A549 (cell line): Measurements from ENCODE around the gene CTNNA3. TPM values are rescaled to one million over a fixed set of nuclear protein-coding genes. Genes with fewer than 3 reads are reported as not detected.

Experiments used
- ATAC-seq, 2 experiments: fragments of 200-7000 bp in 1 of 2; fragments of >200 bp in 1 of 2; cut with Nextera tagmentation in 1 of 2; cut with Tn5 transposase in 1 of 2; 3 replicates each; pipeline versions ENCODE4 v1.8.0 to v1.9.1; 2018 to 2020; ENCODE audit warnings: mild to moderate bottlenecking in 1 of 2, moderate library complexity in 1 of 2
- CTCF ChIA-PET: fragments of 300-600 bp; sonication (Branson Sonifier 250); formaldehyde crosslinking; extraction: SDS; loops from one replicate; lab custom pipeline; 2021; ENCODE audit warnings: antibody characterized with exemption, inconsistent platforms; lab: Yijun Ruan, JAX
- POLR2A ChIA-PET: fragments of 350-600 bp; formaldehyde crosslinking; extraction: SDS; loops from one replicate; lab custom pipeline; 2021; ENCODE audit warnings: antibody characterized with exemption, inconsistent platforms; lab: Yijun Ruan, JAX
- DNase-seq, 2 experiments: peaks; one replicate each; pipeline versions ENCODE4 v3.0.0 to v3.0.0-alpha.2; 2011 to 2016; ENCODE audit warnings: low read depth in 1 of 2, low spot score in 1 of 2
- FAIRE-seq: peaks from 2 replicates; lab custom pipeline; 2011; peaks lifted over from hg19 to GRCh38; lab: Jason Lieb, UNC
- H3K27ac ChIP-seq, 2 experiments: fragments of >200 bp; sonication (Bioruptor Twin); formaldehyde crosslinking; 3 replicates each; pipeline ENCODE4 v1.5.1; 2016 to 2017
- H3K4me1 ChIP-seq: fragments of >200 bp; sonication (Bioruptor Twin); formaldehyde crosslinking; 3 replicates; pipeline ENCODE4 v1.6.1; 2016
- H3K4me2 ChIP-seq: fragments of >200 bp; sonication (Bioruptor Twin); formaldehyde crosslinking; 3 replicates; pipeline ENCODE4 v1.6.1; 2016
- H3K4me3 ChIP-seq: fragments of >200 bp; sonication (Bioruptor Twin); formaldehyde crosslinking; 3 replicates; pipeline ENCODE4 v1.5.1; 2016
- H3K9me3 ChIP-seq: fragments of >200 bp; sonication (Bioruptor Twin); formaldehyde crosslinking; 3 replicates; pipeline ENCODE4 v1.6.1; 2016
- CBX2 ChIP-seq: fragments of 200-600 bp; sonication (generic); IDR thresholded peaks from 2 replicates; pipeline ENCODE4 v1.6.1; 2016; ENCODE audit warnings: low read depth, mild to moderate bottlenecking, borderline replicate concordance
- CHD2 ChIP-seq: fragments of 150-350 bp; IDR thresholded peaks from 2 replicates; pipeline ENCODE4 v1.6.1; 2014; ENCODE audit warnings: low read length; ENCODE audit not compliant: partially characterized antibody
- EP300 ChIP-seq, 2 experiments: fragments of >200 bp; sonication (Bioruptor Twin); formaldehyde crosslinking; IDR thresholded peaks; 2 replicates in 1 of 2; 3 replicates in 1 of 2; pipeline ENCODE4 v1.6.1; 2016 to 2017
- ESRRA ChIP-seq: fragments of 150-350 bp; IDR thresholded peaks from 2 replicates; pipeline ENCODE4 v1.6.1; 2014; ENCODE audit warnings: mild to moderate bottlenecking, low read length, borderline replicate concordance
- FOSB ChIP-seq: fragments of 250-450 bp; sonication (Bioruptor Pico); IDR thresholded peaks from 2 replicates; pipeline ENCODE4 v1.5.0; 2020; ENCODE audit warnings: mild to moderate bottlenecking, moderate library complexity
- FOSL2 ChIP-seq, 2 experiments: fragments of 450-650 bp in 1 of 2; fragments of >200 bp in 1 of 2; sonication (Bioruptor Twin) in 1 of 2; formaldehyde crosslinking; IDR thresholded peaks; 2 replicates each; pipeline versions ENCODE4 v1.5.0 to v1.6.1; 2016 to 2020; ENCODE audit warnings: mild to moderate bottlenecking in 1 of 2, moderate library complexity in 1 of 2
- HDAC2 ChIP-seq: fragments of 200-600 bp; sonication (generic); IDR thresholded peaks from 2 replicates; pipeline ENCODE4 v1.6.1; 2016
- HES2 ChIP-seq: fragments of >200 bp; sonication (Bioruptor Twin); formaldehyde crosslinking; IDR thresholded peaks from 2 replicates; pipeline ENCODE4 v1.6.1; 2016
- HEYL ChIP-seq: fragments of 250-450 bp; sonication (Bioruptor Pico); IDR thresholded peaks from 2 replicates; pipeline ENCODE4 v1.8.0; 2021; ENCODE audit warnings: mild to moderate bottlenecking, moderate library complexity
- HMGXB4 ChIP-seq: fragments of 250-450 bp; sonication (Bioruptor Pico); IDR thresholded peaks from 2 replicates; pipeline ENCODE4 v1.5.0; 2021; ENCODE audit warnings: mild to moderate bottlenecking, moderate library complexity, borderline replicate concordance
- HOXA7 ChIP-seq: fragments of 250-450 bp; sonication (Bioruptor Pico); IDR thresholded peaks from 2 replicates; pipeline ENCODE4 v1.5.0; 2020; ENCODE audit warnings: mild to moderate bottlenecking, moderate library complexity
- HOXB13 ChIP-seq: fragments of 250-450 bp; sonication (Bioruptor Pico); IDR thresholded peaks from 2 replicates; pipeline ENCODE4 v1.5.0; 2020; ENCODE audit warnings: low read depth, mild to moderate bottlenecking, moderate library complexity
- HOXB5 ChIP-seq: fragments of 250-450 bp; sonication (Bioruptor Pico); IDR thresholded peaks from 2 replicates; pipeline ENCODE4 v1.5.0; 2020; ENCODE audit warnings: mild to moderate bottlenecking, moderate library complexity
- KDM5A ChIP-seq: fragments of 200-600 bp; sonication (generic); IDR thresholded peaks from 2 replicates; pipeline ENCODE4 v1.6.1; 2016; ENCODE audit warnings: antibody characterized with exemption, mild to moderate bottlenecking
- NPAS2 ChIP-seq: fragments of 250-450 bp; sonication (Bioruptor Pico); IDR thresholded peaks from 2 replicates; pipeline ENCODE4 v1.8.0; 2022; ENCODE audit warnings: mild to moderate bottlenecking, moderate library complexity, borderline replicate concordance
- PHF8 ChIP-seq: fragments of 200-600 bp; sonication (generic); IDR thresholded peaks from 2 replicates; pipeline ENCODE4 v1.6.1; 2016; ENCODE audit warnings: low read depth, mild to moderate bottlenecking, antibody characterized with exemption, moderate library complexity, borderline replicate concordance
- POLR2A ChIP-seq: IDR thresholded peaks from 2 replicates; pipeline ENCODE4 v1.6.1; 2012; ENCODE audit warnings: mild to moderate bottlenecking, low read length
- RAD21 ChIP-seq, 2 experiments: fragments of >200 bp in 1 of 2; sonication (Bioruptor Twin) in 1 of 2; formaldehyde crosslinking in 1 of 2; IDR thresholded peaks in 1 of 2; conservative IDR thresholded peaks in 1 of 2; 2 replicates in 1 of 2; 3 replicates in 1 of 2; pipeline ENCODE4 v1.6.1; 2012 to 2018; ENCODE audit warnings: inconsistent platforms in 1 of 2
- RNF2 ChIP-seq: fragments of 200-600 bp; sonication (generic); IDR thresholded peaks from 2 replicates; pipeline ENCODE4 v1.6.1; 2016; ENCODE audit warnings: low read depth, mild to moderate bottlenecking, antibody characterized with exemption, moderate library complexity, borderline replicate concordance
- TP53 ChIP-seq: fragments of 250-450 bp; sonication (Bioruptor Pico); IDR thresholded peaks from 2 replicates; pipeline ENCODE4 v1.5.0; 2021; ENCODE audit warnings: mild to moderate bottlenecking, moderate library complexity
- USF2 ChIP-seq: fragments of 450-650 bp; IDR thresholded peaks from 2 replicates; pipeline ENCODE4 v1.6.1; 2014; ENCODE audit warnings: antibody characterized with exemption
- ZFP36 ChIP-seq: fragments of 450-650 bp; IDR thresholded peaks from 2 replicates; pipeline ENCODE4 v1.6.1; 2014; ENCODE audit warnings: borderline replicate concordance; ENCODE audit not compliant: partially characterized antibody
- ZNF302 ChIP-seq: fragments of 250-450 bp; sonication (Bioruptor Pico); IDR thresholded peaks from 2 replicates; pipeline ENCODE4 v1.9.0; 2021; ENCODE audit warnings: inconsistent platforms, mild to moderate bottlenecking, moderate library complexity
- whole genome bisulfite sequencing: methylation state at CpG from one replicate; pipeline ENCODE4 v1.1.6; 2017; ENCODE audit errors: missing lambda C conversion rate; 5-methylcytosine and 5-hydroxymethylcytosine counted together
- polyA plus RNA-seq, 4 experiments: library from polyadenylated mRNA; depleted of rRNA in 3 of 4; stranded (reverse); fragments of >200 nt; fragmentation: RNase III in 1 of 4; extraction: RNeasy Plus Mini Kit Qiagen cat#74134 plus additional on column Dnase treatment in 1 of 4; gene quantifications; 2 replicates in 3 of 4; 3 replicates in 1 of 4; pipeline ENCODE4 v1.2.3, GENCODE V29; 2011 to 2017
- TF ChIP-seq, protein P1 (sequence below): IDR thresholded peaks from 2 replicates; pipeline ENCODE4 v1.6.1; 2012

The CTNNA3 gene
- polyA plus RNA-seq, 2 of the 4 experiments (the other 2 are of a cell fraction) = not detected

DNA sequence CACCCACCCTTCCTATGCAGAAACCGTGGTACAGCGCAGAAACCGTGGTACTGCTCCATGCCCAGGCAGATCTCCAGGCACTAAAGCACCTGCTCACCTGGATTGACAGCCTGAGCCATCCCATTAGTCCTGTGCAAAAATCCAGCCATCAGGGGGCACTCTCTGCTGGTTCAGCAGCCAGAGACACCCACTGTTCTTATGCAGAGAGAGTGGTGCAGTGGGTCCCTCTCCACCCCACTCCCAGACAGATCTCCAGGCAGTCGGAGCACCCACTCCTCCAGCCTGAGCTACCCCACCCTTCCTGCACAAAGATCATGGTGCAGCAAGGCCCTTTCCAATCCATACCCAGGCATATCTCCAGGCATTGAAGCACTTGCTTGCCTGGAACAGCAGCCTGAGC lies 219.8 kb downstream of the CTNNA3 start:
- ATAC-seq (0 out of 6 replicates have a peak, but pooled peaks of 1 of the 2 experiments have one; percentile 34), FAIRE-seq (no peak)
- POLR2A ChIA-PET = no interaction called here
- H3K27ac ChIP-seq = no peak overlapping the region
- TF ChIP-seq RAD21 (conservative IDR thresholded peaks at IDR 0.05 in 1 of 2, IDR thresholded peaks at IDR 0.05 in 1 of 2) (peak in 1 of 2 experiments; percentile 19; a peak in 1 of 5 replicates), ZFP36 (no peak)
- TF ChIP-seq, all 56 proteins: peak for 1
- H3K4me3 ChIP-seq = no peak overlapping the region
- 6% methylated on average over 4 of the region's 4 CpGs for WGBS
- H3K4me2 ChIP-seq = no peak overlapping the region
- DNase-seq = no peak
- CTCF ChIA-PET = no interaction called here
- no peaks in the 10 kb centered on the region for H3K4me1 ChIP-seq
- peaks cover 18% of the 10 kb centered on the region for H3K9me3 ChIP-seq

DNA sequence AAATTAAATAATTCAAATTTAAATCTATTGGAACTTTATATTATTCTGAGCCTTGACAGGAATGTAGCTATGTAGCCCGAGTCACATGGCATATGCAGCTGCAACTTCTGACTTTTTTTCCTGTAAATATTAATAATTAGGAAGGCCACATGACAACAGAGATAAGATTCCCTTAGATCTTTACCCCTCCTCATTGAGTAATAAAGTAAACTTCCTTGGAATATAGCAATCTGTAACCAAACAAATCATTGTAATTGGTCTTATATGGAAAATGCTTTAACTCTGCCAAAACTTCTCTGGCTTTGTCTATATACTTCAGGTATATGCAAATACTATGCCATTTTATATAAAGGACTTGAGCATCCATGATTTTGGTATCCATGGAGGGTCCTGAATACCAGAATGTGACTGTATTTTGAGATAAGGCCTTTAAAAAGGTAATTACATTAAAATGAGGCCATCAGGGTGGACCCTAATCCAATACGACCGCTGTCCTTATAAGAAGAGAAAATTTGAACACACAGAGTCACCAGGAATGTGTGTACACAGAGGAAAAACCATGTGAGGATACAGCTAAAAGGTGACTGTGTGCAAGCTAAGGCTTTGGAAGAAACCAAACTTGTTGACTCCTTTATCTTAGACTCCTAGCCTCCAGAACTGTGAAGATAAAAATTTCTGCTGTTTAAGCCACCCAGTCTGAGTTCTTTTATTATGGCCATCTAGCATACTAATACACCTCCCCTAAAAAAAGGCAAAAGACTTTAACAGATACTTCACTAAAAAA lies 222.0 kb downstream of the CTNNA3 start:
- no peak for FAIRE-seq
- CTCF ChIA-PET = no interaction called here

DNA sequence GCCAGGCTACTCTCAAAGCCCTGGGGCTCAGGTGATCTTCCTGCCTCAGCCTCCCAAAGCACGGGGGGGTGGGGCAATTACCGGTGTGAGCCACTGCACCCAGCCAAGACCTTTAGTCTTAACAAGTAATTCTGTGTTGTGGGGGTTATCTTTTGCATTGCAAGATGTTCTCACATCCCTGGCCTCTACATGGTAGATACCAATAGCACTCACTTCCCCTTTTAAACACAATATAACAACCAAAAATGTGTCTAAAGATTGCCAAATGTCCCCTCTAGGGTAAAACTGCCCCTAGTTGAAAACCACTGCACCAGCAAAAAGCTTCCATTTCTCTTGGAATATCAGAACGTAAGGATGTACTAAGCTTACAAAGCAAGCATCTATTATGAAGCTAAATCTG lies 225.0 kb downstream of the CTNNA3 start:
- CTCF ChIA-PET = no interaction called here
- no peak for DNase-seq
- POLR2A ChIA-PET = no interaction called here
- FAIRE-seq = no peak
- TF ChIP-seq ESRRA = no peak
- no peak for TF ChIP-seq HOXA7 (CRISPR knock-in tag)
- no peak for TF ChIP-seq RNF2
- TF ChIP-seq HDAC2 = no peak
- TF ChIP-seq HOXB13 (CRISPR knock-in tag) = no peak
- Histone ChIP-seq H3K4me2 (no peak overlapping the region), H3K4me3 (no peak overlapping the region), H3K9me3 (no peaks in the 10 kb centered on the region), H3K27ac (no peak overlapping the region), H3K4me1 (no peaks in the 10 kb centered on the region)
- ATAC-seq = no peak
- 14% methylated on average over 3 of the region's 3 CpGs for WGBS

More for the DNA sequence above, 222.0 kb downstream of the CTNNA3 start:
- POLR2A ChIA-PET = no interaction called here
- Histone ChIP-seq H3K27ac (no peak overlapping the region), H3K9me3 (peaks cover 18% of the 10 kb centered on the region), H3K4me2 (no peak overlapping the region), H3K4me1 (no peaks in the 10 kb centered on the region), H3K4me3 (no peak overlapping the region)
- TF ChIP-seq NPAS2 (no peak), POLR2A (no peak), KDM5A (no peak), HES2 (no peak), FOSB (CRISPR knock-in tag) (no peak), RAD21 (conservative IDR thresholded peaks at IDR 0.05 in 1 of 2, IDR thresholded peaks at IDR 0.05 in 1 of 2) (no peak), EP300 (IDR thresholded peaks at IDR 0.05) (no peak), CHD2 (no peak), USF2 (no peak)
- WGBS = 16% methylated on average over 3 of the region's 3 CpGs
- DNase-seq (no peak), ATAC-seq (no peak)

DNA sequence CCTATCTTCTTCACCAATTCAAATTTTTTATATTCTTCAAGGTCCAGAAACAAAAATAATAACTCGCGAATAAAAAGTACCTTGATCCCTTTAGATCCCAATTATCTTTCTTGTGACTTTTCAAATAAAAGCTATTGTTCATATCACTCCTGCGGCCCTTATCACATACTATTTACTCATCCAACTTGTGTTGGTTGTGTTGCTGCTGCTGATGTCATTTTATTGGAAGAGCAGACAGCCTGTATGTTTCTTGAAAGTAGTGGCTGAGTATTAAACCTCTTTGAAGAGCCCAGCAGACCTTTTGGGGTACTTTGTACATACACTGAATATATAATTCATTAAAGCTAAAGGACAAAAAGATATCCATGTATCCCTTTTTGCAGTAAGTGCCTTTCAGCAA lies 231.7 kb downstream of the CTNNA3 start:
- no peak overlapping the region for H3K27ac ChIP-seq
- ATAC-seq (no peak), FAIRE-seq (no peak), DNase-seq (no peak)
- 62% methylated on average over 3 of the region's 3 CpGs for WGBS
- H3K4me1 ChIP-seq = no peaks in the 10 kb centered on the region
- no peak overlapping the region for H3K4me3 ChIP-seq
- CTCF ChIA-PET = no interaction called here
- H3K9me3 ChIP-seq = no peaks in the 10 kb centered on the region
- POLR2A ChIA-PET = no interaction called here
- H3K4me2 ChIP-seq = no peak overlapping the region
- no peak for TF ChIP-seq FOSL2 (IDR thresholded peaks at IDR 0.05)
- no peak for TF ChIP-seq FOSL2 (CRISPR knock-in tag; IDR thresholded peaks at IDR 0.05)
- TF ChIP-seq NPAS2 = no peak
- TF ChIP-seq, protein P1, sequence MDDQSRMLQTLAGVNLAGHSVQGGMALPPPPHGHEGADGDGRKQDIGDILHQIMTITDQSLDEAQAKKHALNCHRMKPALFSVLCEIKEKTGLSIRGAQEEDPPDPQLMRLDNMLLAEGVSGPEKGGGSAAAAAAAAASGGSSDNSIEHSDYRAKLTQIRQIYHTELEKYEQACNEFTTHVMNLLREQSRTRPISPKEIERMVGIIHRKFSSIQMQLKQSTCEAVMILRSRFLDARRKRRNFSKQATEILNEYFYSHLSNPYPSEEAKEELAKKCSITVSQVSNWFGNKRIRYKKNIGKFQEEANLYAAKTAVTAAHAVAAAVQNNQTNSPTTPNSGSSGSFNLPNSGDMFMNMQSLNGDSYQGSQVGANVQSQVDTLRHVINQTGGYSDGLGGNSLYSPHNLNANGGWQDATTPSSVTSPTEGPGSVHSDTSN = no peak
- no peak for TF ChIP-seq CBX2
- no peak for TF ChIP-seq TP53
- TF ChIP-seq HEYL = no peak
- no peak for TF ChIP-seq ESRRA
- no peak for TF ChIP-seq HMGXB4 (CRISPR knock-in tag)
- TF ChIP-seq HDAC2 = no peak
- TF ChIP-seq HOXB5 (CRISPR knock-in tag) = no peak
- no peak for TF ChIP-seq PHF8
- TF ChIP-seq ZNF302 (CRISPR knock-in tag) = no peak
- TF ChIP-seq, all 56 proteins: peak for 0
